Spleen (tissue), 7 donors: ENCODE data around the gene STAT3.

ENCODE experiments used
- POLR2A ChIP-seq, 3 donors: fragments of 450-650 bp; IDR thresholded peaks; one replicate each; pipeline ENCODE4 v1.5.1; 2017; ENCODE audit warnings: antibody characterized with exemption in 3 of 3, mild to moderate bottlenecking in 1 of 3
- POLR2AphosphoS5 ChIP-seq, 3 donors: sonication (generic); formaldehyde crosslinking; IDR thresholded peaks; one replicate each; pipeline ENCODE4 v1.5.1; 2017; ENCODE audit warnings: antibody characterized with exemption in 3 of 3
- TF ChIP-seq, protein P1 (sequence below), 11 experiments: fragments of 200-600 bp in 7 of 11; fragments of 450-650 bp in 4 of 11; sonication (generic) in 4 of 11; IDR thresholded peaks in 8 of 11; conservative IDR thresholded peaks in 3 of 11; 1 replicate in 7 of 11; 2 replicates in 4 of 11; pipeline versions ENCODE4 v1.4.0 to v1.8.0; 2016 to 2021; ENCODE audit warnings: antibody characterized with exemption in 11 of 11, inconsistent platforms in 4 of 11, mild to moderate bottlenecking in 1 of 11
- donor health status: DM: no; HTN: no; CAD: no; lungs with moderate emphysema.
- donor health status: DM: no; HTN: no; CAD: no.
- donor health status: DM: no; HTN: no; CAD: no.

DNA sequence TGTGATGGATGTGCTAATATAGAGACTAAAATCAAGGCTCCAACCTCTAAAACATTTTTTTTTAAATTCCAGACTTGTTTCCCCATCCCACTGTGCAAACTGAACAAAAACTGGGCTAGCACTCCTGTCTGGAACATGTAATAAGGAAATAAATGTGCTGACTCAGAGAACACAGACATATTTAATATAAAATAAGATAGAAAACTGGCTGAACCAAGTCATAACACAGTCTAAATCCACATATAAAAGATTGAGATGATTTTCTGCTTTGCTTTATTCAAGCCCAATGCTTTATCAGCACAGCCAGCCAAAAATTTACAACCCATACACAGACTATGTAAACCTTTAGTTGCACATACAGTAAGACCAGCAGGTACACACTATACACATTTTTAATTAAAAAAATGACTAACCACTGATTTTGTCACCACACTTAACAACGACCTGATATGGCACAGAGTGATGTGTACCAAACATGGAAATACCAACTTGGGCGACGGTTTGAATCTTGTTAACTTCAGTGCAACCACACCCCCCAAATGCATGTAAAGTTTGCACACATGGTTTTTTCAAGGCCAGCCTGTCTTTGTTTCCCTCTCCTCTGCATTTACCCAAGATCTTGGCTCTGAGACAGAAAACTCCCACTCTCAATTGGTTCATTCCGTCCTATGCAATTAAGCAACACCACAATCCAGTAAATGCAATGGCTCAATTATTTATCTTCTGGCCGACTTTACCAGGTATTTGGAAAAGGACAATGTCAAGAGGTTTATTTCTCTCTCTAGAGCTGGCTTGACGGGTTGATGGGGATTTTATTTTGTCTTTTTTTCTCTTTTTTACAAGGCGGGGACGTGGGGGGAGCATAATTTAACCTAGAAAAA lies 1.2 kb downstream of the STAT3 start:
- TF ChIP-seq, protein P1, sequence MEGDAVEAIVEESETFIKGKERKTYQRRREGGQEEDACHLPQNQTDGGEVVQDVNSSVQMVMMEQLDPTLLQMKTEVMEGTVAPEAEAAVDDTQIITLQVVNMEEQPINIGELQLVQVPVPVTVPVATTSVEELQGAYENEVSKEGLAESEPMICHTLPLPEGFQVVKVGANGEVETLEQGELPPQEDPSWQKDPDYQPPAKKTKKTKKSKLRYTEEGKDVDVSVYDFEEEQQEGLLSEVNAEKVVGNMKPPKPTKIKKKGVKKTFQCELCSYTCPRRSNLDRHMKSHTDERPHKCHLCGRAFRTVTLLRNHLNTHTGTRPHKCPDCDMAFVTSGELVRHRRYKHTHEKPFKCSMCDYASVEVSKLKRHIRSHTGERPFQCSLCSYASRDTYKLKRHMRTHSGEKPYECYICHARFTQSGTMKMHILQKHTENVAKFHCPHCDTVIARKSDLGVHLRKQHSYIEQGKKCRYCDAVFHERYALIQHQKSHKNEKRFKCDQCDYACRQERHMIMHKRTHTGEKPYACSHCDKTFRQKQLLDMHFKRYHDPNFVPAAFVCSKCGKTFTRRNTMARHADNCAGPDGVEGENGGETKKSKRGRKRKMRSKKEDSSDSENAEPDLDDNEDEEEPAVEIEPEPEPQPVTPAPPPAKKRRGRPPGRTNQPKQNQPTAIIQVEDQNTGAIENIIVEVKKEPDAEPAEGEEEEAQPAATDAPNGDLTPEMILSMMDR (IDR thresholded peaks at IDR 0.05 in 8 of 11, conservative IDR thresholded peaks at IDR 0.05 in 3 of 11), result no peak
- TF ChIP-seq POLR2AphosphoS5 (IDR thresholded peaks at IDR 0.05) (no peak), POLR2A (IDR thresholded peaks at IDR 0.05) (no peak)
